DOHH2 (cell line): ENCODE measurements around the gene NPIPB2.
A peak's percentile ranks its signal among the peaks of the same experiment; 100 is the strongest.

Experiments used
- CTCF ChIP-seq: fragments of 200-600 bp; sonication (generic); IDR thresholded peaks from one replicate; pipeline ENCODE4 v1.5.1; 2014; ENCODE audit warnings: antibody characterized with exemption, mild to moderate bottlenecking, low read depth, low read length; ENCODE audit not compliant: poor library complexity, severe bottlenecking
- EZH2phosphoT487 ChIP-seq: fragments of 200-600 bp; sonication (generic); IDR thresholded peaks from 2 replicates; pipeline ENCODE4 v1.6.1; 2017; ENCODE audit warnings: borderline replicate concordance, mild to moderate bottlenecking, antibody characterized with exemption, low read length, moderate library complexity, mixed read lengths

DNA sequence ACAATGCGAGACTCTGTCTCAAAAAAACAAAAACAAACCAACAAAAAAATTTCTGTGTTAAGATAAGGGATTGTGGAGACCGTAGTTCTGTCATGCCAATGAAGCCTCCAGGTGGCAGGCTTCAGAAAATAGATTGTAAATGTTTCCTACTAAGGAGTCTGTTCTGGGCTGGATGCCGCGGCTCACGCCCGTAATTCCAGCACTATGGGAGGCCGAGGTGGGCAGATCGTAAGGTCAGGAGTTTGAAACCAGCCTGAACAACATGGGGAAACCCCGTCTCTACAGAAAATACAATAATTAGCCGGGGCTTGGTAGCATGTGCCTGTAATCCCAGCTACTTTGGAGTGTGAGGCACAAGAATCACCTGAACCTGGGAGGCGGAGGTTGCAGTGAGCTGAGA is 30.3 kb upstream of the NPIPB2 start:
- TF ChIP-seq CTCF = peak; percentile 15
- TF ChIP-seq EZH2phosphoT487 = no peak
